ENCODE measurements around the gene CCDC197.

CCDC197 gene

DNA sequence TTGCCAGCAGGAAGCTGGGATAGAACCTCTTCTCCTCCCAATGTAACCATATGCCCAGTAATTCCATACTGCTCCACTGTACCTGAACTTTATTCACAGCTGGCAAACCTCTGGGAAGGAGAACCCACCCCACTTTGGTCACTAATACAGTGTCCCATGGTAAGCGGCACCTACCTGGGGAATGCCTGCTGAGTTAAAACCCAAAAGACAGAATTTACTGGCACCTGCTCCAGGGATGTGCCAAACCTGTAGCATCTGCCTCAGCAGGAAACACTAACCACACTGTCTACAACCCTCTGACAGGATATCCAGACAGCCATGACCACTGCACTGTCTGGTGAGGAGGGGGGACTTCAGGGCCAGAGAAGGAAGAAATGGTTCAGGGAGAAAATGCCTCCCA lies 57.3 kb downstream of the CCDC197 start:
- no peaks in the 10 kb centered on the region for H3K9me2 ChIP-seq (replicated peaks; ENCODE audit: low read depth, low read length)
- H3K79me2 ChIP-seq (ENCODE audit: insufficient read depth, low read length) = no peaks in the 10 kb centered on the region
- TF ChIP-seq, protein P1, sequence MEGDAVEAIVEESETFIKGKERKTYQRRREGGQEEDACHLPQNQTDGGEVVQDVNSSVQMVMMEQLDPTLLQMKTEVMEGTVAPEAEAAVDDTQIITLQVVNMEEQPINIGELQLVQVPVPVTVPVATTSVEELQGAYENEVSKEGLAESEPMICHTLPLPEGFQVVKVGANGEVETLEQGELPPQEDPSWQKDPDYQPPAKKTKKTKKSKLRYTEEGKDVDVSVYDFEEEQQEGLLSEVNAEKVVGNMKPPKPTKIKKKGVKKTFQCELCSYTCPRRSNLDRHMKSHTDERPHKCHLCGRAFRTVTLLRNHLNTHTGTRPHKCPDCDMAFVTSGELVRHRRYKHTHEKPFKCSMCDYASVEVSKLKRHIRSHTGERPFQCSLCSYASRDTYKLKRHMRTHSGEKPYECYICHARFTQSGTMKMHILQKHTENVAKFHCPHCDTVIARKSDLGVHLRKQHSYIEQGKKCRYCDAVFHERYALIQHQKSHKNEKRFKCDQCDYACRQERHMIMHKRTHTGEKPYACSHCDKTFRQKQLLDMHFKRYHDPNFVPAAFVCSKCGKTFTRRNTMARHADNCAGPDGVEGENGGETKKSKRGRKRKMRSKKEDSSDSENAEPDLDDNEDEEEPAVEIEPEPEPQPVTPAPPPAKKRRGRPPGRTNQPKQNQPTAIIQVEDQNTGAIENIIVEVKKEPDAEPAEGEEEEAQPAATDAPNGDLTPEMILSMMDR (conservative IDR thresholded peaks at IDR 0.05; ENCODE audit: low read length) = no peak
- TF ChIP-seq EZH2phosphoT487 (IDR thresholded peaks at IDR 0.05; ENCODE audit: borderline replicate concordance) = no peak
- no peak overlapping the region for H3K4me3 ChIP-seq (ENCODE audit: low read length, poor library complexity, severe bottlenecking)
- peaks cover 97% of the 10 kb centered on the region for H3K36me3 ChIP-seq (ENCODE audit: insufficient read depth, low read length)
- H2AFZ ChIP-seq (ENCODE audit: low read length) = no peak overlapping the region
- H4K20me1 ChIP-seq (ENCODE audit: insufficient read depth, low read length, poor library complexity, severe bottlenecking) = peaks cover 6% of the 10 kb centered on the region
- H3K9ac ChIP-seq (ENCODE audit: low read depth, low read length, poor library complexity, severe bottlenecking) = no peak overlapping the region
- H3F3A ChIP-seq (ENCODE audit: low read depth) = no peaks in the 10 kb centered on the region
- no peaks in the 10 kb centered on the region for H3K4me1 ChIP-seq (ENCODE audit: insufficient read depth, low read length, poor library complexity, severe bottlenecking)
- no peaks in the 10 kb centered on the region for H3K27me3 ChIP-seq (ENCODE audit: insufficient read depth, low read length, poor library complexity, severe bottlenecking)
- no peak overlapping the region for H3K4me2 ChIP-seq (ENCODE audit: low read depth, low read length, poor library complexity, severe bottlenecking)
- H3K9me3 ChIP-seq (ENCODE audit: insufficient read depth, low read depth, low read length) = no peaks in the 10 kb centered on the region

DNA sequence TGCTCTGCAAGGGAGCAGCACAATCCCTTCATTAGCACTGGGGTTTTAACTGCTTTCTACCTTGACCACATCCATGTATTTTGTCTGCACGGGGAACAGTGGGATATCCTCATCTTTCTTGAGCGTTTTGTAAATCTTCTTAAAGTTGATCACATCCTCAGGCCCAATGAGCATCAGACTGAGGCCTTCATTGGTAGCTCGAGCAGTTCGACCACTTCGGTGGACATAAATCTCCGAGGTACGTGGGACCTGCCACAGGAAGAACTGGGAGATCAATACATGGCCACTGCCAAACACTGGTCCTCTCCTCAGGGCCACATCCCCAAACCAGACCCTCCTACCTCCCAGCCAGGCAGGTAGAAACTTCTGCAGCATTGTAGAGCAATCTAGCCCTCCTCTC lies 57.8 kb downstream of the CCDC197 start:
- TF ChIP-seq, protein P1 (conservative IDR thresholded peaks at IDR 0.05; ENCODE audit: low read length) = no peak
- TF ChIP-seq EZH2phosphoT487 (IDR thresholded peaks at IDR 0.05; ENCODE audit: borderline replicate concordance) = no peak
- Histone ChIP-seq H3K36me3 (ENCODE audit: insufficient read depth, low read length) (peaks cover 97% of the 10 kb centered on the region), H3K4me3 (ENCODE audit: low read length, poor library complexity, severe bottlenecking) (no peak overlapping the region), H3K9me2 (replicated peaks; ENCODE audit: low read depth, low read length) (no peaks in the 10 kb centered on the region), H3K9me3 (ENCODE audit: insufficient read depth, low read depth, low read length) (no peaks in the 10 kb centered on the region), H3K4me1 (ENCODE audit: insufficient read depth, low read length, poor library complexity, severe bottlenecking) (no peaks in the 10 kb centered on the region), H3K79me2 (ENCODE audit: insufficient read depth, low read length) (no peaks in the 10 kb centered on the region), H3K4me2 (ENCODE audit: low read depth, low read length, poor library complexity, severe bottlenecking) (no peak overlapping the region), H2AFZ (ENCODE audit: low read length) (no peak overlapping the region), H3K9ac (ENCODE audit: low read depth, low read length, poor library complexity, severe bottlenecking) (no peak overlapping the region), H4K20me1 (ENCODE audit: insufficient read depth, low read length, poor library complexity, severe bottlenecking) (peaks cover 6% of the 10 kb centered on the region), H3K27me3 (ENCODE audit: insufficient read depth, low read length, poor library complexity, severe bottlenecking) (no peaks in the 10 kb centered on the region), H3F3A (ENCODE audit: low read depth) (no peaks in the 10 kb centered on the region)

GRCh38 chr14:94056579-94057308 lies 59.6 kb downstream of the CCDC197 start:
- H3K9ac ChIP-seq (ENCODE audit: low read depth, low read length, poor library complexity, severe bottlenecking) = no peak overlapping the region
- no peaks in the 10 kb centered on the region for H3K9me2 ChIP-seq (replicated peaks; ENCODE audit: low read depth, low read length)
- H3K4me1 ChIP-seq (ENCODE audit: insufficient read depth, low read length, poor library complexity, severe bottlenecking) = no peaks in the 10 kb centered on the region
- H3K79me2 ChIP-seq (ENCODE audit: insufficient read depth, low read length) = no peaks in the 10 kb centered on the region
- H3K27me3 ChIP-seq (ENCODE audit: insufficient read depth, low read length, poor library complexity, severe bottlenecking) = no peaks in the 10 kb centered on the region
- H4K20me1 ChIP-seq (ENCODE audit: insufficient read depth, low read length, poor library complexity, severe bottlenecking) = peaks cover 11% of the 10 kb centered on the region
- H3F3A ChIP-seq (ENCODE audit: low read depth) = no peaks in the 10 kb centered on the region
- peaks cover 97% of the 10 kb centered on the region for H3K36me3 ChIP-seq (ENCODE audit: insufficient read depth, low read length)
- TF ChIP-seq EZH2phosphoT487 (IDR thresholded peaks at IDR 0.05; ENCODE audit: borderline replicate concordance) = no peak
- TF ChIP-seq, protein P1 (conservative IDR thresholded peaks at IDR 0.05; ENCODE audit: low read length) = no peak
- H3K4me2 ChIP-seq (ENCODE audit: low read depth, low read length, poor library complexity, severe bottlenecking) = no peak overlapping the region
- H3K9me3 ChIP-seq (ENCODE audit: insufficient read depth, low read depth, low read length) = no peaks in the 10 kb centered on the region
- H2AFZ ChIP-seq (ENCODE audit: low read length) = no peak overlapping the region
- H3K4me3 ChIP-seq (ENCODE audit: low read length, poor library complexity, severe bottlenecking) = no peak overlapping the region

Measured in Loucy (cell line).